Transverse colon (tissue), 4 donors: Measurements from ENCODE around the gene C15orf39. TPM values are rescaled to one million over a fixed set of nuclear protein-coding genes. Genes with fewer than 3 reads are reported as not detected.

Experiments
- DNase-seq: peaks from one replicate; pipeline ENCODE4 v3.0.0-alpha.2; 2019
- H3K27ac ChIP-seq, 4 donors: fragments of 200-600 bp; sonication (generic); 2 replicates each; pipeline ENCODE4 v1.5.1; 2016 to 2018; ENCODE audit warnings: inconsistent platforms in 4 of 4
- H3K27me3 ChIP-seq: fragments of 200-600 bp; sonication (generic); 2 replicates; pipeline ENCODE4 v1.5.1; 2017; ENCODE audit warnings: inconsistent platforms
- H3K36me3 ChIP-seq, 4 donors: fragments of 200-600 bp; sonication (generic); 2 replicates each; pipeline ENCODE4 v1.5.1; 2017 to 2019; ENCODE audit warnings: inconsistent platforms in 4 of 4
- H3K4me1 ChIP-seq, 4 donors: fragments of 200-600 bp; sonication (generic); 2 replicates each; pipeline ENCODE4 v1.5.1; 2017 to 2020; ENCODE audit warnings: inconsistent platforms in 4 of 4
- H3K4me3 ChIP-seq, 4 donors: fragments of 200-600 bp; sonication (generic); 1 replicate in 1 of 4; 2 replicates in 3 of 4; pipeline versions ENCODE4 v1.5.1 to v1.6.1; 2017 to 2019; ENCODE audit warnings: inconsistent platforms in 4 of 4
- H3K9me3 ChIP-seq, 2 donors: fragments of 200-600 bp; sonication (generic); 2 replicates each; pipeline ENCODE4 v1.5.1; 2017 to 2019; ENCODE audit warnings: inconsistent platforms in 2 of 2
- CTCF ChIP-seq, 5 experiments: fragments of 200-600 bp in 3 of 5; fragments of 450-650 bp in 2 of 5; sonication (generic) in 3 of 5; IDR thresholded peaks; 1 replicate in 2 of 5; 2 replicates in 3 of 5; pipeline ENCODE4 v1.5.1; 2016 to 2017; ENCODE audit warnings: antibody characterized with exemption in 5 of 5, inconsistent platforms in 3 of 5, mild to moderate bottlenecking in 2 of 5, moderate library complexity in 1 of 5
- EP300 ChIP-seq: sonication (generic); formaldehyde crosslinking; IDR thresholded peaks from one replicate; pipeline ENCODE4 v1.6.1; 2017; ENCODE audit warnings: antibody characterized with exemption, low read depth
- POLR2A ChIP-seq: fragments of 450-650 bp; IDR thresholded peaks from one replicate; pipeline ENCODE4 v1.6.1; 2016; ENCODE audit warnings: antibody characterized with exemption, mild to moderate bottlenecking, moderate library complexity
- POLR2AphosphoS5 ChIP-seq, 3 donors: sonication (generic); formaldehyde crosslinking; IDR thresholded peaks; one replicate each; pipeline ENCODE4 v1.6.1; 2016; ENCODE audit warnings: antibody characterized with exemption in 3 of 3
- WGBS, 2 donors: methylation state at CpG; one replicate each; pipeline ENCODE4 v1.1.5; 2018; ENCODE audit warnings: low coverage in 1 of 2; 5-methylcytosine and 5-hydroxymethylcytosine counted together
- in situ Hi-C, 4 donors: fragments of 200-750 bp; cut with MboI; loops; one replicate each; pipeline versions ENCODE4 v1.15.0 to v1.15.1; 2017; ENCODE audit warnings: low sequenced_read_pairs in 3 of 4, low pct_ligation_motif_present in 1 of 4, low pct_unique_long_range_greater_than_20kb in 1 of 4
- intact Hi-C: fragments of 100-400 bp; cut with DNase I; formaldehyde crosslinking; loops from one replicate; pipeline ENCODE4 v1.15.1; 2023; ENCODE audit warnings: low total_unique reads
- total RNA-seq, 4 donors: library from RNA; depleted of rRNA; stranded (reverse); fragments of >200 nt; gene quantifications; one replicate each; pipeline ENCODE4 v1.1.0, GENCODE V29; 2016

Gene C15orf39
- total RNA-seq, 4 donors from 2014 or later, result 20.9 to 27.9 (median 26.7) TPM

- no peaks in the 10 kb centered on the region for H3K27me3 ChIP-seq
- H3K9me3 ChIP-seq, result no peaks in the 10 kb centered on the region
- H3K27ac ChIP-seq, result peak overlapping the region in 1 of 4 donors; percentile 5
- intact Hi-C loops, result no loop called here
- WGBS, 2 donors, result 82% methylated on average over 3 of the region's 3 CpGs; no CpG with 5 or more reads in 1 of the 2 donors
- TF ChIP-seq POLR2A (no peak), CTCF (IDR thresholded peaks at IDR 0.05) (no peak), POLR2AphosphoS5 (IDR thresholded peaks at IDR 0.05) (no peak), EP300 (no peak)
- no peak overlapping the region for H3K4me3 ChIP-seq
- H3K36me3 ChIP-seq, result no peaks in the 10 kb centered on the region
- peaks cover 27 to 45% (median 33%) of the 10 kb centered on the region in 4 donors for H3K4me1 ChIP-seq
- in situ Hi-C loops, result no loop called here
- peak; percentile 52 for DNase-seq
These were observed 2.9 kb upstream of the C15orf39 start for GRCh38 chr15:75198560-75199356.

- H3K36me3 ChIP-seq, result no peaks in the 10 kb centered on the region
- WGBS, 2 donors, result 44 to 71% methylated on average over 1 to 2 of the region's 2 CpGs
- TF ChIP-seq POLR2AphosphoS5 (IDR thresholded peaks at IDR 0.05), result no peak
- TF ChIP-seq EP300, result no peak
- no peak for TF ChIP-seq CTCF (IDR thresholded peaks at IDR 0.05)
- TF ChIP-seq POLR2A, result no peak
- in situ Hi-C loops (no loop called here), intact Hi-C loops (no loop called here)
- peaks cover 34 to 52% (median 40%) of the 10 kb centered on the region in 4 donors for H3K4me1 ChIP-seq
- H3K4me3 ChIP-seq, result no peak overlapping the region
- no peak for DNase-seq
- no peaks in the 10 kb centered on the region for H3K9me3 ChIP-seq
- H3K27ac ChIP-seq, result peak overlapping the region in 3 of 4 donors; percentile 96 to 97 (median 96)
- no peaks in the 10 kb centered on the region for H3K27me3 ChIP-seq
These were observed 2.2 kb upstream of the C15orf39 start for GRCh38 chr15:75199357-75199940.

- no peaks in the 10 kb centered on the region for H3K9me3 ChIP-seq
- intact Hi-C loops, result no loop called here
- peaks cover 35 to 57% (median 41%) of the 10 kb centered on the region in 4 donors for H3K4me1 ChIP-seq
- DNase-seq, result no peak
- H3K27ac ChIP-seq, result peak overlapping the region; percentile 96 to 97 (median 96)
- H3K4me3 ChIP-seq, result peak overlapping the region in 2 of 4 donors; percentile 85 to 87
- no peaks in the 10 kb centered on the region for H3K27me3 ChIP-seq
- 33 to 46% methylated on average over 5 to 11 of the region's 11 CpGs for WGBS, 2 donors
- TF ChIP-seq POLR2A (no peak), EP300 (no peak), POLR2AphosphoS5 (IDR thresholded peaks at IDR 0.05) (no peak), CTCF (IDR thresholded peaks at IDR 0.05) (no peak)
- in situ Hi-C loops, result loop anchor here in 3 of 4 donors (5.0 to 10.0 kb wide), 3 partner anchors 166 to 176 kb away; partner anchors contain the start of gene PPCDC (in 1 of the 3)
- no peaks in the 10 kb centered on the region for H3K36me3 ChIP-seq
These were observed 1.3 kb upstream of the C15orf39 start for GRCh38 chr15:75200391-75200764.
